ENCODE measurements around the gene PCNX1.
"Not testable (repeated sequence)": the region's sequence is repeated elsewhere in the genome, so short reads cannot be mapped to it uniquely, and the experiment has no call there.

PCNX1 gene

DNA sequence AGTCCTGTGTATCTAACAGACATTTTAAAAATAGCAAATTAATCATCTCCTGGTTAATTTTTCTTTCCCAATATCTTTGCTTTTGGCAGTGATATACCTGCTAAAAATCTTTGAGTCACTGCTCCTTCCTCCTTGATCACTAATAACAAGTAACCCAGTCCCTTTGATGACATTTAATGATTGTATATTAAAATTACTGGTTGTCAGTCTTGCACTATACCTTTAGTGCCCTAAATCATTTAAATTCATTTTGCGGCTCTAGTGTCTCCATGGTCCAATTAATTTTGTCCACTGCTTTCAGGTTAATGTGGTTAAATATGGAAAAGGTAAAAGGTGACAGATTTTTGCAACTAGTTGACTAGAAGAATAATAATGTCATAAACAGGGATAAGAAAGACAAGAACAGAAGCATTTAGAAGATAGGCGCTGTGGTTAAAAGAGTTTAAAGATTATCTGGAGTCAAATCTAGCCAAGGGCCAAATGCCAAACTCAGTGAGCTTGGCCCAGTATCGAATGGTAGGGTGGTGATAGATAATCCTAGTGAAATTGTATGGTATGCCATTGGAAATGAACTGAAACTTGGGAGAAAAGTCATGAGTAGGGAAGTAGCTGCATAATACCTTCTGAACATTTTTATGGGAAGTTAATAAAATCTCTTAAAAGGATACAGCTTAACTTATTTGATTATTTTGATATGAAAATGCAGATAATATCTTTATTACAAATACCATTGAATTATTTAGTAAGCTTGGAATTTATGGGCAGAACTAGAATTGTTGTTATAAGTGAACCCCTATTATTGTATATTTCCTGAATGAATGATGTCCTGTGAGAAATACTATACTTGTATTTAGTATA is 115.0 kb downstream of the PCNX1 start:
- DNase-seq: no peak

DNA sequence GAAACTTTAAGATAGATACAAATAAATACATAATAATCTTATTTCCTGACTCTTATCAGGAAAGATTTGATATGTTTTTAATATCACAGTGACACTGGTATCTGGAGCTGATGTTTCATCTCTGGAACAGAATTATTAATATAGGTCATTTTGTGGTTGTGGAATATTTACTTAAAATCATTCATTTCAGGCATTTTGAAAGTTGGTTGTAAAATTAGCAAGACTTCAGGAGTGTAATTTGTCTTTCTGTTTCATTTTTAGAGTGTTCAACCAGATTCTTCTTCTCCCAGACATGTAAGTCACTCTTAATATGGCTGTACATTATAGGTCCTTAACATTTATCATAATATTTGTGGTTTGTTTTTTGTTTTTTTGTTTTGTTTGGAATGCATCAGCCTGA is 115.7 kb downstream of the PCNX1 start:
- no peak for DNase-seq

DNA sequence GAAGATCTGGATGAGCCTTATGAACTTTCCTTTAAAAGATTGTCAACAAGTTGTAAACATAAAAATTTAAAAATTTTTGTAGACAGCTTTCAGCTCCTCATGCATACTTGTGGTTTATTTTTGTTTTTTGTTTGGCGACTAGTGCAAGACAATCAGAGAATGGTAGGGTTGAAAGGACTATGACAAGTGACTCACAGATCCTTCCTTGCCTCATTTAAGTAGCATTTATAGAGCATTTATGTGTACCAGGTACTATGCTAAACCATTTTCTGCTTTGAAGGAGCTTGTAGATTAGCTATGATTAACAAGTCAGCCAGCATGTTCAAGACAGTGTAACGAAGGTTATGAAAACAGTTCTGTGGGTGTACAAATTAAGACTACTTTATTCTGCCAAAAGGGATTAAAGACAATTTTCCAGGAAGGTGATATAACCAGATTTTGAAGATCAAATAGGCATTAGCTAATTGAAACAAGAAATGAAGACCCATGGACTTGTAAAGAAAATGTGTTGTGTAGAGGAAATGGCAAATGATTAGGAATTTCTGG is 122.0 kb downstream of the PCNX1 start:
- DNase-seq: no peak

DNA sequence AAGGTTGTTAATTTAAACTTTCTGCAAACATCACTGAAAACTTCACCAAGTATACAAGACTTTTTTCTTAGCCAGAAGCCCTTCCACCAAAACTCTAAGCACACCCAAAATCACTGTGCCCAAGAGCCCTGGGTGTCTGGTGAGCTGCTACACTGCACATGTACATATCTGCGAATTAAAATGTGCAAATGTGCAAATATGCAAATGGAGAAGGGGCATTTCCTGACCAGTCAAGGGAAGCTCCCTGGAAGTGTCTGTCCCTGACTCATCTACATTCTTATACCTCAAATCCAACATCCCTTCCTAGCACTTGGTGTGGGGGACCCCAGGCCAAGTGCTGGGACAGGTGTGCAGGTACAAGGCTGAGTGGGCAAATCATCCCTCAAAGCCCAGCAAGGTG is 123.7 kb downstream of the PCNX1 start:
- no peak for DNase-seq

DNA sequence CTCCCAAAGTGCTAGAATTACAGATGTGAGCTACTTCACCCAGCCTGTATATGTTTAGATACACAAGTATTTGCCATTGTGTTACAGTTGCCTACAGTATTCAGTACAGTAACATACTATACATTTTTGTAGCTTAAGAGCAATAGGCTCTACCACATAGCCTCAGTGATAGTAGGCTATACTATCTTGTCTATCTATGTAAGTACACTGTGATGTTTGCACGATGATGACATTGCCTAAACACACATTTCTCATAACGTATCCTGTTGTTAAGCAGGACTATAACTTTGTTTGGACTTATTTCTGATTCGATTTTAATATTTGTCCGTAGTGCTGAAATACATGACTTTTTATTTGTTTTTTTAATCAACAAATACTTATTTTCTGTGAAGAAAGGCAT is 129.2 kb downstream of the PCNX1 start:
- no peak for DNase-seq

DNA sequence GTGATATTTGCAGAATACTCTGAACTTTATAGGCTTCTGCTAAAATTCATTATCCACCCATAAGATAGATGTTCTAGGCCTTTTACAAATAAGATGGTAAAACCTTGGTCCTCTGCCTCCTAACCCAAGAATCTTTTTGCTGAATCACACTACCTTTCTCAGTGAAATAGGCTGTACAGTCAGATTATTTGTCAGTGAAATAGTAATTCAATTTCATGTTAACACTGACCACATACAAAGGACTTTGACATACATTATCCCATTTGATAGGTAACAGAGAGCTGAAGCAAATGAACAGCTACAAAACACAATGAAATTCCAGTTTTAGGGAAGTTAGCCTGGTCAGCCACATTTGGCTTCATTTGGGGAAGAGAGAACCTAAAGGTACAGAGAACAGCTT is 141.1 kb downstream of the PCNX1 start:
- no peak for DNase-seq

DNA sequence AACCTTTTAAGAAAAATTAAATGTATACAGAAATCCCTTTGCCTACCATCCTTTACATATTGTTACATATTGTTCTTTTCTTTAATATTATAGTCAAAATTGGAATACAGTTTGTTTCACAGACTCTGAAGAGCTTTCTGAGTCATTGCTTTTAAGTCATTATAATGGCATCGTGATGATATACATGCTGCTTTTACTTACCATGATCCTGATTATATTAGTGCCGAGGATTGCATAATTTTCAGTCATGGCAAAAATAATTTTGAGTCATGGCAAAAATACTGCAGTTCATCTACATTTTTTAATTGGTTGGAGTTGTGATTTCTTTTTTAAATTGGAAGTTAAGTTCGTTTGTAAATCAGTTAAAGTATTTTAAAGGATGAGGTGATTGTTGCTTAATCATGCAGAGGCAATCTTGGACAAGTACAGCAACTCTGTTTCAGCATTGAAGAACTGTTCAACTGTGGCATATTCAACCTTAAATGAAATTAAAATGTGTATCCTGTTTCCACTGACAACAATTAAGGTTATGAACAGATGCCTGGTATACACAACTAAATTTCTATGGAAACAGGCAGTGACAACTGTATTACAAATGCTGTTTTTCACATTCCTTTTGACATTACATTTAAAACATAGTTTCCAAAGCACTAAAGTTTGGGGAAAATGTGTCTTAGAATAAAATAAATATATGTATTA is 142.3 kb downstream of the PCNX1 start:
- no peak for DNase-seq

DNA sequence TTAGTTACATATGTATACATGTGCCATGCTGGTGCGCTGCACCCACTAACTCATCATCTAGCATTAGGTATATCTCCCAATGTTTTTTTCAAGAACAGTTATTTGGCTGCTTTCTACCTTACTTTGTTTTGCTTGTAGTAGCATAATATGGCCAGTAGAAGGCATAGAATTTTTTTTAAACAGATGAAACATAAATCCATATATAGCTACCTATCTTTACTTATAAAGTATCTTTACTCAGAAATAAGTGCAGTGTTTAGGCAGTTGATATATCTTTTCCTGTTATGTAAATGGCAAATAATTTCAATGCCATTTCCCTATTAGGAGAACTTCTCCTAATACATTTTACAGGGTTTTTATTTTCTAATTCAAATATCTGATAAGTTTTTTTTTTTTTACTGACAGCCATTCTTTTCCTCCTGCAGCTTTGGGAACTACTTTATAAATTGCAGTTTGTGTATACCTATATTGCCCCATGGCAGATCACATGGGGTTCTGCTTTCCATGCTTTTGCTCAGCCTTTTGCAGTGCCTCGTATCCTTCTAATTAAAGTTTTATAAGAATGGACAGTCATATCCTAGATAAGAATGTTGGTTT is 143.1 kb downstream of the PCNX1 start:
- DNase-seq: no peak

DNA sequence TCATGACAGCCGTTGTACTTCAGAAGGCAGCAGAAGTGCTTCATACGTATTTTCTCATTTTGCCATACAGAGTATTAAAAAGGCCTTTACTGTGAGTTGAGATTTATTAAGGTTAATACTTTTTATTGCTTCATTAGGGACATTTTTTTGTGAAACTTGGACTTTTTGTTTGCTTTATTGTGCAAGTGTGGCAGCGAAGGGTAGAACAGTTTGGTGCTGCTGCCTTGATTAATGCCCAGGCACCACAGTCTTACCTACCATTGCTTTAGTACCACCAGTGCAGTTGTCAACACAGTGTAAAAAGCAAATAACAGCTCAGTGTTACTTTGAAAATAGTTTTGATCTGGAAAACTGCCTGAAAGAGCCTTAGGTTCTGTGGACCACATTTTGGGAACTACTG is 147.4 kb downstream of the PCNX1 start:
- DNase-seq: no peak

DNA sequence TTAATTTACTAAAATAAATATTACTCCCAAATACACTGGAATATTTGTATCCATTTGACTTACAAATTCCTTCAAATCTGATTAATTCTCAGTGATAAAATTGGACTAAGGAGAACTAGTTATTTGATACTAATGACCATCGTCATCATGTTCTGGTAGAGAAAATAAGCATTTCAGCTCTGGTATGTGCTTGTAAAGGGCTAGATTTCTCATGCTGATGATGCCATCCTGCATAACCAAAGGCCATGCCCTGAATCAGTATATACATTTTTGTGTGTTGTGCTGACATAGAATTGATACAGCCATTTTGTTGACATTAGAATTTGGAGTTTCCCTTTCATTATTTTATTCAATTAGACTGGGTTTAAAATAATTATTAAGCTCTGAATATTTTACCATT is 148.9 kb downstream of the PCNX1 start:
- DNase-seq: no peak

DNA sequence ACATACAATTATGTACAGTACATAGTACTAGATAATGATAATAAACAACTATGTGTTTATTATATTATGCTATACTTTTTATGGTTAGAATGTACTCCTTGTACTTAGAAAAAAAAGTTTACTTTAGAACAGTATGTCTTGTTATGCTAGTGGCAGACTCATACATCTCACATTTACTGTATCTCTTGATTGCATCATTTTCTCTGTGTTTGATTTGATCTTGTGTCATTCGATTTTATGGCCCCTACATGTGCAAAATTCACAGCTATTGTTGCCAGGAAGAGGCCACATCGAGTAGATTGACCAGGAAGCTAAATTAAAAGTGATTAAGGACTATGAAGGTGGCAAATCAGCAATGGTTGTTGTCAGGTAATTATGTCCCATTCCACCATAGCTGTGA is 153.0 kb downstream of the PCNX1 start:
- DNase-seq: no peak

DNA sequence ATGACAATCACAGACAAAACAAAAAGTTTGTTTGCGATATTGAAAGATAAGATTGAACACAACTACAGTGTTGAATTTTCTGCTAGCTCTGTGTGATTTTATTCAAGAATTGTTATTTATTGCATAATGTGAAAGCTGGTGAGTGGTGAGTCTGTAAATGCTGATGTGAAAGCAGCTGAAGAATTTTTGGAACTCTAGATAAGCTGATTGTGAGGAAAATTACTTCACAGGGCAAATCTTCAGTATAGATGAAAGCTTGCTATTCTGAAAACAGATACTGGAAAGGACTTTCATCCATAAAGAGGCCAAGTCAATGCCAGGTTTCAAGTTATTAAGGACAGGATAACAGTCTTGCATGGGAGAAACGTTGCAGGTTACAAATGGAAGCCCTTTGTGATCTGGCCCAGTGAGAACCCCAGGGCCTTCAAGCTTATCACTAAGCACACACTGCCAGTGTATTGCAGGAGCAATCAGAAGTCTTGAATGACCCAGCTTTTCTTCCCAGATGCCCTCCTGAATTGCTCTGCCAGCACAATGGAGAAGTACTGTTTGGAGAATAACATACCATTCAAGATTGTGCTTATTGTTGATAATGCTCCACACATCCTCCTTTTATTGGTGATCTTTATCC is 153.7 kb downstream of the PCNX1 start:
- no peak for DNase-seq

DNA sequence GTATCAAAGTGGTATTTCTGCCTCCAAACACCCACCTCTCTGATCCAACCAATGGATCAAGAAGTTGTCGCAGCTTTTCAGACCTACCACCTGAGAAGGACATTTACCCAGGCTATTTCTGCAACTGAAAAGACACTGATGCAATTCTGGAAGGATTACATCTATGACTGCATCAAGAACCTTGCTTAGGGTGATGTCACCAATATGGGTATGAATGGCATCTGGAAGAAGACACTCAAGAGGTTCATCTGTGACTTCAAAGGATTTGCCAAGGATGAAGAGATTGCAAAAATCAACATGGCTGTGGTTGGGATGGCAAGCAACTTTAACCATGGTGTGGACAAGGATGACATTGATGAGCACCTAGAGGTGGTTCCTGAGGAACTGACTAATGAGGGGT is 154.2 kb downstream of the PCNX1 start:
- no peak for DNase-seq

DNA sequence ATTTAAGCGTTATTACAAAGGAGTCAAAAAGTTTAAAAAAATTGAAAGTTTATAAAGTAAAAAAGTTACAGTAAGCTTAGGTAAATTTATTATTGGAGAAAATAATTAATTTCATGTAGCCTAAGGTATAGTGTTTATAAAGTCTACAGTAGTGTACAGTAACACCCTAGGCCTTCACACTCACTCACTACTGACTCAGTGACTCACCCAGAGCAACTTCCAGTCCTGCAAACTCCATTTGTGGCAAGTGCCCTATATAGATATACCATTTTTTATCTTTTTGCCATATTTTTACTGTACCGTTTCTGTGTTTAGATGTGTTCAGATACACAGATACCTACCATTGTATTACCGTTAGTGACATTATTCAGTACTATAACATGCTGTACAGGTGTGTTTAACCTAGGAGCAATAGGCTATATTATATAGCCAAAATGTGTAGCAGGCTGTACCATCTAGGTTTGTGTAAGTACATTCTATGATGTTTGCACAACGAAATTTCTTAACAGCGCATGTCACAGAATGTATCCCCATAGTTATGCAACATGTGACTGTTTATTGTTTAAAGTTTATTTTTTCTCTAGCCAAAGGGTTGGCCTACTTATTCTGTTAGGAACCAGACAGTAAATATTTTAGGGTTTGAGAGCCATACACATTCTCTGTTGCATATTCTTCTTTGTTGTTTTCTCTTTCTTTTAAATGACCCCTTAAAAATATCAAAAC is 155.5 kb downstream of the PCNX1 start:
- DNase-seq: no peak

DNA sequence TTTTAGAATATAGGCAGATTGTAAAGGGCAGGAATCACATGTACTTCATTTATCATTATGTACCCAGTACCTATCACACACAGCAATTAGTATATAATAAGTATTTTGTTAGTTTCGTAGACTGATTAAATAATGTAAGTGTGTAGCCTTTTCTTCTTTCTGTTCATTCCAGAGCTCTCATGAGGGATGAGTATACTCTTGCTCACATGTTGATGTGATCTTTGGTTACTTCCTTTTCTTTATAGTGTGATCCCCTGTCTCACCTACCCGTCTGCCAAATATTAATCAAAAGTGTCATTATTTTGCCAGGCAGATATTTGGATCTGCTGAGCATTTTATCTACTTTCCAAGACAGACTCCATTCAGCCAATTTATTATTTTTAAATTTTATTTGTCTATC is 156.1 kb downstream of the PCNX1 start:
- no peak for DNase-seq

DNA sequence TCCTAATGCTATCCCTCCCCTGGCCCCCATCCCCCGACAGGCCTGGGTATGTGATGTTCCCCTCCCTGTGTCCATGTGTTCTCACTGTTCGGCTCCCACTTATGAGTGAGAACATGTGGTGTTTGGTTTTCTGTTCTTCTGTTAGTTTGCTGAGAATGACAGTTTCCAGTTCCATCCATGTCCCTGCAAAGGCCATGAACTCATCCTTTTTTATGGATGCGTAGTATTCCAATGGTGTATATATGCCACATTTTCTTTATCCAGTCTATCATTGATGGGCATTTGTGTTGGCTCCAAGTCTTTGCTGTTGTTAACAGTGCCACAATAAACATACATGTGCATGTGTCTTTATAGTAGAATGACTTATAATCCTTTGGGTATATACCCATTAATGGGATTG is 157.5 kb downstream of the PCNX1 start:
- DNase-seq: not testable (repeated sequence)

DNA sequence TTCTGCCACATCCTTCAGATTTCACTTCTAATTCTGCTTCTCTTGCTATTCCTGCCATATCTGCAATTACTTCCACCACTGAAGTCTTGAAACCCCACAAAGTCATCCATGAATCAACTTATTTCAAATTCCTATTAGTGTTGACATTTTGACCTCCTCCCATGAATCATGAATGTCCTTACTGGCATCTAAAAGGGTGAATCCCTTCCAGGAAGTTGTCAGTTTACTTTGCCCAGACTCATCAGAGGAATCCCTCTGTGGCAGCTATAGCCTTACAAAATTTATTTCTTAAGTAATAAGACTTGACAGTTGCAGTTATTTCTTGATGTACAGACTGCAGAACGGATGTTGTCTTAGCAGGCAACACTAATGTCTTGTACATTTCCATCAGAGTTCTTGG is 162.9 kb downstream of the PCNX1 start:
- DNase-seq: no peak

DNA sequence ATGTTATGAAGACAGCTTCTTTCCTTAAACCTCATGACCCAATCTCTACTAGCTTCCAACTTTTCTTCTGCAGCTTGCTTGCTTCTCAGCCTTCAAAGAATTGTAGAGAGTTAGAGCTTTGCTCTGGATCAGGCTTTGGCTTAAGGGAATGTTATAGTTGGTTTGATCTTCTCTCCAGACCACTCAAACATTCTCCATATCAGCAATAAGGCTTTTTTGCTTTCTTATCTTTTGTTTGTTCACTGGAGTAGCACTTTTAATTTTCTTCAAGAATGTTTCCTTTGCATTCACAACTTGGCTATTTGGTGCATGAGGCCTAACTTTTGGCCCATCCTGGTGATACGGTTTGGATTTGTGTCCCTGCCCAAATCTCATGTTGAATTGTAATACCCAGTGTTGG is 163.8 kb downstream of the PCNX1 start:
- no peak for DNase-seq

DNA sequence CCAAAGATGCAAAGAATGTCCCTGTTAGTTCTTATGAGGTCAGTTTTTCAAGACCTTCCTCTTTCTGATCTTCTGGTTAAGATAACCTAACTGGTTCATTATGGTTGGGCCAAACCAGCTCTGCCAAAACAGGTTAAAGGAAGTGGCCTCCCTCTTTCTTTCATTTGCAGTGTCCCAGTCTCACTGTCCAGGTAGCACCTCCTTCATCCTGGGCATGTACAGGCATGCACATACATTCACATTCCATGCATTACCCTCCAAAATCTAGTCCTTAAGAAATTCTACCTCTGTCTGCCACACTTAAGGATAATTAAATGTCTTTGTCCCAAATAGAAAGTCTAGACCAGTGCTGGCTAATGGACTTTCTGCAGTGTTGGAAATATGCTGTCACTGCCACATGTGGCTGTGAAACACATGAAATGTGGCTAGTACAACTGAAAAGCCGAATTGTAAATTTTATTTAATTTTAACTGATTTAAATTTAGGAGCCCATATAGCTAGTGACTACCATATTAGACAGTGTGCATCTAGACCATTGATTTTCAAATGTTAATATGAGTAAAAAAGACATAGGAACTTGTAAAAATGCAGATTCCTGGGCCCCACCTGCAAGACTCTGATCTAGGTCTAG is 169.3 kb downstream of the PCNX1 start:
- no peak for DNase-seq

DNA sequence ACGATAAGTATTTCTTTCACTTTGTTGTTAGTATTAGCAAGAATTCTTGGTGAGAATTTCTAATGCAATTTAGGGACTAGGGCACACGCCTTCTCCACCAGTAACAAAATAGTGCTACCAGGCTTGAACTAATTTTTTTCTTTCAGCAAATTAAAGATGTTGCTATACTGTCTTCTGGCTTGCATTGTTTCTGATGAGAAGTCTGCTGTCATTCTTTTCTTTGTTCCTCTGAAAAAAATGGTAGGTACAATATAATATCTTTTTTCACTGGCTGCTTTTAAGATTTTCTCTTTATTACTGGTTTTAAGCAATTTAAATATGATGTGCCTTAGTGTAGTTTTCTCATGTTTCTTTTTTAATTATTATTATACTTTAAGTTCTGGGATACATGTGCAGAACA is 171.2 kb downstream of the PCNX1 start:
- no peak for DNase-seq

DNA sequence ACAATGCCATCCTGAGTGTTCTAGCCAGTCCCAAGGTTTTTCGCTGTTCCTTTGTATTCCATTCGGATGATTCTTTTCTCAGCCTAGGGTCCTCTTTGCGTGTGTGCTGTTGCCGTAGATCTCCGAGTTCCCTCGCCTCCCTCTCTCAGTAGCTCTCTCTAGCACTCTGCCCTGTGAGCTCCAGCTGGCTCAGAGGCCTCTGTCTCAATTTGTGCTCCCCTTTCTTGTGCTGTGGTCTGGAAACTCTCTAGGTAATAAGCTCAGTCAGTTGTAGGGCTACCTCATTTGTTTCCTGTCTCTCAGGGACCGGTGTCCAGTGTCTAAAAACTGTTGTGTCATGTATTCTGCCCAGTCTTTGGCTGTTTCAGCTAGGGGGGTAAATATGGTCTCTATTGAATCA is 179.3 kb downstream of the PCNX1 start:
- no peak for DNase-seq

DNA sequence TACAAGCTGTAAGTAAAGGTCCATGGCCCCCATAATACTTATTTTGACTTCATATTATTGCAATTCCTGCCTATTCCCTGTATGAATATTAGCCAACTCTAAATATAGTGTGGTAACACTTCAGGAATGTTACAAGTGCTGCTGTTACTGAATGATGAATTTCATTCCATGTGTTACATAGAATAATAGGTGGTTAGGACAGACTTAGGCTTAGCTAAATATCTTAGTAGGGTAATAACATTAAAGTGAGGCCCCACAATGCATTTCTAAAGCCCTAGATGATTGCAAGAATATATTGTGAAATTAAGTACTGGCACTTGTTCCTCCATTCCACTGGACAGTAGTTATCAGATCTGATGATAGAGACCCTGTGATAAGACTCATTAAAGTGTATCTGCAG is 182.7 kb downstream of the PCNX1 start:
- no peak for DNase-seq
